ENCODE data around the gene IFI44L. TPM values are rescaled to one million over a fixed set of nuclear protein-coding genes. Genes with fewer than 3 reads are reported as not detected.

The IFI44L gene
- total RNA-seq, 4 donors from 2014 or later, result 1.1 to 8.3 (median 4.1) TPM

GRCh38 chr1:78672428-78672827 is 52.2 kb downstream of the IFI44L start:
- in situ Hi-C loops (cut with MboI; ENCODE audit: low sequenced_read_pairs in 4 of 4), result loop anchor here (5.0 to 25.0 kb wide), 5 partner anchors 48 to 535 kb away; partner anchors contain the start of gene IFI44L (in 3 of the 4)
- TF ChIP-seq POLR2A (IDR thresholded peaks at IDR 0.05) (no peak), CTCF (IDR thresholded peaks at IDR 0.05 in 4 of 5, conservative IDR thresholded peaks at IDR 0.05 in 1 of 5) (no peak)
- intact Hi-C loops (cut with DNase I; ENCODE audit: low total_unique reads), result no loop called here
- Histone ChIP-seq H3K9me3 (no peaks in the 10 kb centered on the region), H3K27ac (no peak overlapping the region), H3K27me3 (no peaks in the 10 kb centered on the region), H3K4me3 (no peak overlapping the region), H3K4me1 (no peaks in the 10 kb centered on the region), H3K36me3 (no peaks in the 10 kb centered on the region)
- ATAC-seq, result no peak
- DNase-seq, result no peak

GRCh38 chr1:78673120-78673519 is 52.9 kb downstream of the IFI44L start:
- no peaks in the 10 kb centered on the region for H3K36me3 ChIP-seq
- TF ChIP-seq CTCF (IDR thresholded peaks at IDR 0.05 in 4 of 5, conservative IDR thresholded peaks at IDR 0.05 in 1 of 5) (no peak), POLR2A (IDR thresholded peaks at IDR 0.05) (no peak)
- intact Hi-C loops (cut with DNase I; ENCODE audit: low total_unique reads), result no loop called here
- in situ Hi-C loops (cut with MboI; ENCODE audit: low sequenced_read_pairs in 4 of 4), result loop anchor here (5.0 to 25.0 kb wide), 5 partner anchors 48 to 536 kb away; partner anchors contain the start of gene IFI44L (in 3 of the 4)
- no peaks in the 10 kb centered on the region for H3K27me3 ChIP-seq
- DNase-seq (no peak), ATAC-seq (no peak)
- H3K4me3 ChIP-seq, result no peak overlapping the region
- no peaks in the 10 kb centered on the region for H3K4me1 ChIP-seq
- no peaks in the 10 kb centered on the region for H3K9me3 ChIP-seq
- H3K27ac ChIP-seq, result no peak overlapping the region

- intact Hi-C loops (cut with DNase I; ENCODE audit: low total_unique reads) (loop anchor here (1.0 to 5.0 kb wide), 3 partner anchors 59 to 544 kb away; no protein-coding TSS in a partner anchor), in situ Hi-C loops (cut with MboI; ENCODE audit: low sequenced_read_pairs in 4 of 4) (loop anchor here in 3 of 4 donors (10.0 kb wide), 2 partner anchors 52 to 532 kb away; partner anchors contain the start of gene IFI44L (in 3 of the 3))
- ATAC-seq, result no peak
- TF ChIP-seq CTCF (IDR thresholded peaks at IDR 0.05 in 4 of 5, conservative IDR thresholded peaks at IDR 0.05 in 1 of 5) (peak; percentile 63 to 87 (median 82)), POLR2A (IDR thresholded peaks at IDR 0.05) (no peak)
- Histone ChIP-seq H3K4me1 (no peaks in the 10 kb centered on the region), H3K9me3 (no peaks in the 10 kb centered on the region), H3K36me3 (no peaks in the 10 kb centered on the region), H3K27ac (no peak overlapping the region), H3K27me3 (no peaks in the 10 kb centered on the region), H3K4me3 (no peak overlapping the region)
- peak in 1 of 2 donors; percentile 15 for DNase-seq
These were observed 56.2 kb downstream of the IFI44L start for GRCh38 chr1:78676347-78676982.

- in situ Hi-C loops (cut with MboI; ENCODE audit: low sequenced_read_pairs in 4 of 4), result loop anchor here in 3 of 4 donors (10.0 kb wide), 2 partner anchors 52 to 532 kb away; partner anchors contain the start of gene IFI44L (in 3 of the 3)
- H3K4me1 ChIP-seq, result no peaks in the 10 kb centered on the region
These were observed 56.7 kb downstream of the IFI44L start for GRCh38 chr1:78676993-78677392.

More at GRCh38 chr1:78676993-78677392, 56.7 kb downstream of the IFI44L start:
- Histone ChIP-seq H3K27me3 (no peaks in the 10 kb centered on the region), H3K4me3 (no peak overlapping the region), H3K36me3 (no peaks in the 10 kb centered on the region), H3K27ac (no peak overlapping the region), H3K9me3 (no peaks in the 10 kb centered on the region)
- intact Hi-C loops (cut with DNase I; ENCODE audit: low total_unique reads), result loop anchor here (1.0 to 5.0 kb wide), 3 partner anchors 60 to 545 kb away; no protein-coding TSS in a partner anchor
- ATAC-seq, result no peak
- TF ChIP-seq POLR2A (IDR thresholded peaks at IDR 0.05), result no peak
- no peak for TF ChIP-seq CTCF (IDR thresholded peaks at IDR 0.05 in 4 of 5, conservative IDR thresholded peaks at IDR 0.05 in 1 of 5)
- no peak for DNase-seq
